ENCODE measurements around the gene TCIRG1.

GRCh38 chr11:68033708-68034045 lies 5.1 kb upstream of the TCIRG1 start:
- TF ChIP-seq, protein P1, sequence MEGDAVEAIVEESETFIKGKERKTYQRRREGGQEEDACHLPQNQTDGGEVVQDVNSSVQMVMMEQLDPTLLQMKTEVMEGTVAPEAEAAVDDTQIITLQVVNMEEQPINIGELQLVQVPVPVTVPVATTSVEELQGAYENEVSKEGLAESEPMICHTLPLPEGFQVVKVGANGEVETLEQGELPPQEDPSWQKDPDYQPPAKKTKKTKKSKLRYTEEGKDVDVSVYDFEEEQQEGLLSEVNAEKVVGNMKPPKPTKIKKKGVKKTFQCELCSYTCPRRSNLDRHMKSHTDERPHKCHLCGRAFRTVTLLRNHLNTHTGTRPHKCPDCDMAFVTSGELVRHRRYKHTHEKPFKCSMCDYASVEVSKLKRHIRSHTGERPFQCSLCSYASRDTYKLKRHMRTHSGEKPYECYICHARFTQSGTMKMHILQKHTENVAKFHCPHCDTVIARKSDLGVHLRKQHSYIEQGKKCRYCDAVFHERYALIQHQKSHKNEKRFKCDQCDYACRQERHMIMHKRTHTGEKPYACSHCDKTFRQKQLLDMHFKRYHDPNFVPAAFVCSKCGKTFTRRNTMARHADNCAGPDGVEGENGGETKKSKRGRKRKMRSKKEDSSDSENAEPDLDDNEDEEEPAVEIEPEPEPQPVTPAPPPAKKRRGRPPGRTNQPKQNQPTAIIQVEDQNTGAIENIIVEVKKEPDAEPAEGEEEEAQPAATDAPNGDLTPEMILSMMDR (IDR thresholded peaks at IDR 0.05; ENCODE audit: insufficient read depth, low read length) = no peak
- no peak for TF ChIP-seq GABPA (IDR thresholded peaks at IDR 0.05; ENCODE audit: low read depth)

Data from HL-60 (cell line).